ENCODE data around the gene TOX4. TPM values are rescaled to one million over a fixed set of nuclear protein-coding genes. Genes with fewer than 3 reads are reported as not detected.

Gene TOX4
- total and polyA plus RNA-seq, 9 of the 15 experiments (the other 6 are each of a cell fraction or from before 2014, with no cell fraction given): 9.9 to 76.5 (median 41.0) TPM

DNA sequence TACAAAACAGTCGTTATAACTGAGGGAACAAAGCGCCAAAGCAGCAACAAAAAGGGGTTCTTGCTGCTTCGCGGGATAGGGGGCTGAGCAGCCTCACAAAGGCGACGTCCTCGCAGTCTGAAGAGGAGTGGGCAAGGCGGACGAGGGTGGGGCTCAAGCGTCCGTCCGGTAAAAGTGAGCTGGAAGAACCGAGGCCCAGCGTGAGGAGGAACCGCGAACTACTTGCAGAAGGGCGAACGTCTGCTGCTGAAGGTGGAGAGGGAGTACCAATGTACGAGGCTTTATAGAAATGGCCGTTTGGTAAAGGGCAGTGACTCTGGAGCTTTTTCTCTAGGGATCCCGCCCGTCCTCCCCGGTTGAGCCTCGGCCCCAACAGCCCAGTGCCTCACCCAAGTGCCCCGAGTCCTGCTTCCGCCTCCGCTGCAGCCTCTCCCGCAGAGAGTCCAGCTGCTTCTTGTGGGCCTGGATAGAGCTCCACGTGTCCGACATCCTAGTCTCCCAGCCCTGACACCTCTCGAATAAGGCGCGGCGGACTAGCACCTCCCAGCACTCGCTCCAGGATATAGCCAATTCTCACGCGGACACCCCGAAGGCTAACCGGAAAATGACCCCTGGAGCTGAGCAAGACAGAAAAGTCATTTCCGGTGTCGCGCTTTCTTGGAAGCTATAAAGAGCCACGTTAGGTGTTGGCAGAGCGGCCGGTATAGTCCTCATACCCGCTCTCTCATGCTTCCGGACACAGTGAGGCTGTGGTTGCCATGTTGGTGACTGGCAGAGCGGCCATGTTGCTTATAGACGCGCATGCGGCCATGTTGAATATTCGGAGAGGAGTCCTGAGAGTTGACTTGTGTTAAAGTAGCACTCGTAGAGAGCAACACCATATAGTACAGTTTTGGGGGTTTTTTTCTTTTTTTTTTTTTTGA, 34.0 kb downstream of the TOX4 start, which contains the start of gene METTL3 (continued):
- TF ChIP-seq TBP (optimal IDR thresholded peaks at IDR 0.05; ENCODE audit: low read depth, low read length): peak; percentile 83
- TF ChIP-seq CSDE1 (IDR thresholded peaks at IDR 0.05): peak in 1 of 2 experiments; percentile 99; a peak in 2 of 4 replicates
- no peak for TF ChIP-seq NR2F6 (CRISPR knock-in tag; IDR thresholded peaks at IDR 0.05)
- TF ChIP-seq MIER1 (IDR thresholded peaks at IDR 0.05; ENCODE audit: low read depth): no peak
- TF ChIP-seq MEIS2 (IDR thresholded peaks at IDR 0.05; ENCODE audit: partially characterized antibody): no peak
- no peak for TF ChIP-seq NCOR1 (IDR thresholded peaks at IDR 0.05)
- TF ChIP-seq, protein P1, sequence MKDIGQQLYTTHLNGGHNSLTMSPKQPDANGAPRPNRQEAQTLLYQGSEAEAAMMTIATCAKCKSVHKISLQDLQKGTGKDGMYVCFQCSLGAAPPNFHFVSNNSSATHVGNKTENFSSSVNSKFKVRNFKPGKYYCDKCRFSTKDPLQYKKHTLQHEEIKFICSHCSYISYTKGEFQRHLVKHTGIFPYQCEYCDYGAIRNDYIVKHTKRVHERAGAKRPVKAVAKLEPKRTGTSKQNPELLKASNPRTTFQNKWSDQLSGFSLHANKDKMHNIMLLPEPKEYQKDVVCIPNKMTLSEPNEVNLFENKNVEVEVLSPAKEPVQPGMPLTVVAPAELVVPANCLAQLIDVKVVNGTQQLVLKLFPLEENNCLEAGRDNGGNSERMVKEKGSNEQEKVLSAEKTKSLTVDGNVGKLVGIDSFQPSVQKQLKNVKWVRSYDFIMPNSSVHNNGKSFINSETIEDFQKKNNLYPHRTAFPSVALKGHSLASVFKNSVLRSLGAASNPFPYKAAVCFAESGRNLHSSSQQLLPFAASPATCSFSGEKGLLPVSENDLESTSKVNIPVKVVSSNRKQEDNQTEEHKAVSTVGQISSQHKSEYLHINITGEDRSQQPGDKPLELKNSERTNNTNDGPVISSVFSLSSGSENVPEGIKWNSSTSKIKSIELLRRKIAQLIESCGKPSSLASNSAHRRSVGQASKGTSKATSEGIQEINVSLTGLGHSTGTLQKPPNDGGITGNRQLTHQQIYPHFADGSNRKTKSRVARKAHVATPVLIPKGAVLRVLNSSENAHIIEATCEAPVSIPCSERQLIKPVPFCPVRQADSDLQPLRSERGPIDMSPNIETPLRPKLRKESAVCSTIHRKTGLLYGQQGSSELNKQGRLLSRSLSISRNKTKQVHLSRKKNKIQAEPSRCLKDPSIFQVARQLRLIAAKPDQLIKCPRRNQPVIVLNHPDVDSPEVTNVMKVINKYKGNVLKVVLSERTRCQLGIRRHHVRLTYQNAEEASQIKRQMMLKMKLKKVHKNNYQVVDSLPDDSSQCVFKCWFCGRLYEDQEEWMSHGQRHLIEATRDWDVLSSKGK (CRISPR knock-in tag; IDR thresholded peaks at IDR 0.05): no peak
- TF ChIP-seq ARID3B (CRISPR knock-in tag; IDR thresholded peaks at IDR 0.05; ENCODE audit: borderline replicate concordance): no peak
- peak in 1 of 2 experiments; percentile 38; a peak in 1 of 4 replicates for TF ChIP-seq TBL1XR1 (IDR thresholded peaks at IDR 0.05; ENCODE audit: low read length in 2 of 2)
- no peak for TF ChIP-seq BRD4 (IDR thresholded peaks at IDR 0.05)
- no peak for TF ChIP-seq SMARCC2 (IDR thresholded peaks at IDR 0.05; ENCODE audit: low read depth)
- TF ChIP-seq, protein P2, sequence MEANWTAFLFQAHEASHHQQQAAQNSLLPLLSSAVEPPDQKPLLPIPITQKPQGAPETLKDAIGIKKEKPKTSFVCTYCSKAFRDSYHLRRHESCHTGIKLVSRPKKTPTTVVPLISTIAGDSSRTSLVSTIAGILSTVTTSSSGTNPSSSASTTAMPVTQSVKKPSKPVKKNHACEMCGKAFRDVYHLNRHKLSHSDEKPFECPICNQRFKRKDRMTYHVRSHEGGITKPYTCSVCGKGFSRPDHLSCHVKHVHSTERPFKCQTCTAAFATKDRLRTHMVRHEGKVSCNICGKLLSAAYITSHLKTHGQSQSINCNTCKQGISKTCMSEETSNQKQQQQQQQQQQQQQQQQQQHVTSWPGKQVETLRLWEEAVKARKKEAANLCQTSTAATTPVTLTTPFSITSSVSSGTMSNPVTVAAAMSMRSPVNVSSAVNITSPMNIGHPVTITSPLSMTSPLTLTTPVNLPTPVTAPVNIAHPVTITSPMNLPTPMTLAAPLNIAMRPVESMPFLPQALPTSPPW (CRISPR knock-in tag; IDR thresholded peaks at IDR 0.05): peak; percentile 70
- TF ChIP-seq ZNF764 (CRISPR knock-in tag; IDR thresholded peaks at IDR 0.05; ENCODE audit: low read depth): no peak
- TF ChIP-seq EWSR1 (IDR thresholded peaks at IDR 0.05; ENCODE audit: borderline replicate concordance, low read depth, partially characterized antibody): no peak
- TF ChIP-seq TRIM24 (IDR thresholded peaks at IDR 0.05): no peak
- TF ChIP-seq IFI16 (CRISPR knock-in tag; IDR thresholded peaks at IDR 0.05): no peak
- TF ChIP-seq RNF2 (IDR thresholded peaks at IDR 0.05): no peak
- no peak for TF ChIP-seq ATF7 (IDR thresholded peaks at IDR 0.05)
- no peak for TF ChIP-seq KDM1A (IDR thresholded peaks at IDR 0.05)
